Stimulated activated CD4-positive, alpha-beta T cell treated with anti-CD3 and anti-CD28 coated beads, Interleukin-15, amount 100 ng/mL, for 48 hours (primary cell): ENCODE measurements around the gene APMAP.

Source experiments
- DNase-seq, 2 donors: peaks; one replicate each; pipeline ENCODE4 v3.0.0-alpha.2; 2020; ENCODE audit warnings: low read depth in 2 of 2

APMAP gene

GRCh38 chr20:24987873-24988835 is 4.4 kb downstream of the APMAP start:
- no peak for DNase-seq

GRCh38 chr20:24987244-24987643 is 5.3 kb downstream of the APMAP start:
- DNase-seq = no peak

GRCh38 chr20:24986436-24987015 is 6.0 kb downstream of the APMAP start:
- no peak for DNase-seq

DNA sequence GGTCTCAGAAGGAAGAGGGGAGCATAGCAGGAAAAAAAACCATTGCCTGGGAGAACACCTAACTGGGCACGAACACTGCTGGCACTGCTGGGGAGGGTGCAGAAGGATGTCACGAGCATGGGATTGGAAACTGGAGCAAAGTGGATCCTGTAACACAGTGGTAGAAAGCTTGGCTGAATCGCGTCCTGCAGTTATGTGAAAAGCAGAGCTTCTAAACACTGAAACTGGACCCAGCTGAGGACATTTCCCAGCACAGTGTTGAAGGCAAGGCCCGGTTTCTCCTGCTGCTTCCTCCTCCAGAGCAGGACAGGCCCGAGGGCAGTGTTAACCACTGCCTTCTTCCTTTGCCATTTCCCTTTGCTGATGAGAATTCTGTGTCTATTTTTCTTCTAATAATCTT is 6.7 kb downstream of the APMAP start:
- no peak for DNase-seq

- no peak for DNase-seq
Observed at GRCh38 chr20:24984961-24985640, 7.5 kb downstream of the APMAP start.

DNA sequence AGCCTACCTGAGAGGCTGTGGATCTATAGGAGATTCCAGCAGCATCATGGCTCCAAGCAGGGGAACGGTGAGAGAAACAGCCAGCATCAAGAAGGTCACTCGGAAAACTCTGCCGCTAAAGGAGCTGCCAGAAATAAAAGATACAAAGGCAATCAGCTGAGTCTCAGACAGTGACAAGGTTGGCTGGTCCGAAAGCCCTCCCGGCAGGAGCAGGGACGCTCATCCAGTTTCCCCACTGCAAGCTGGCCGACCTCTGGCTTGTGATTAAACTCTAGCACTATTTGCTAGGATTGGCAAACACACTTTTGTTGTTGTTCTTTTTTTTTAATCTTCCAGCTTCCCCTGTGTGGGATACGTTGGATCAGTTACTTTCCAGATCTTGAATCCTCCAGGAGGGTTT is 8.7 kb downstream of the APMAP start:
- no peak for DNase-seq

DNA sequence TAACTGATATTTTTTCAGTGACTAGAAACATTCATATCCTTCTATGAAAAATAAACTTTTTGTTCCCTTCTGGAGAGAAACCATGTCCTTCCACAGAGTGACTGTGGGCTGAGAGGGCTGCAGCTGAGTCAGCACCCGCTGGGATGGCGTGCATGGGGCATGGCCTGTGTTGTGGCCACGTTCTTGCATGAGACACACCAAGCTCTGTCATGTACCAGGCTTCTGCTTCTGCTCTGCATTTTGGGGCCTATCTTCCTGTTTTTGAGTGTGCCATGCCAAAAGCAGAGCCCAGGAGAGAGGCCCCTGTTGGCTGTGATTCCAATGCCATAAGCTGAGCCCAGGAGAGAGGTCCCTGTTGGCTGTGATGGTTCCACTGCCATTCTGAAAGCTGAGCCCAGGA is 10.8 kb downstream of the APMAP start:
- DNase-seq = no peak

DNA sequence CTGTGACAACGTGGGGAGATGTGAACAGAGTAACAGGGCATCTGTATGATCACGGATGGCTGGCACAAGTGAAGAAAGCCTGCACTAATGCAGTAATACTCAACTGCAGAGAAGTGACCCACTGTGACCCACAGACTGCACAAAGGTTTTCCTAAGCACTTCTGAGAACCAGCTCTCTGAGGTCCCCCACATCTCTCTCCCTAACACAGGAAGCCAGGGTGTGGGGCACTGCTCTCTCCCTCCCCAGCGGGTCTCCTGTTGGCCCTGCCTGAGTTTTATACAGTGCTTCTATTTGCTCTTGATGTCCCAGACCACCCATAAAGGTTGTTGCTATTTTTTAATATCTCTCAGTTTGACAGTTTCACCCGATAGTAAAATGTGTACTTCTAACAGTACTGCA is 11.3 kb downstream of the APMAP start:
- DNase-seq = no peak

DNA sequence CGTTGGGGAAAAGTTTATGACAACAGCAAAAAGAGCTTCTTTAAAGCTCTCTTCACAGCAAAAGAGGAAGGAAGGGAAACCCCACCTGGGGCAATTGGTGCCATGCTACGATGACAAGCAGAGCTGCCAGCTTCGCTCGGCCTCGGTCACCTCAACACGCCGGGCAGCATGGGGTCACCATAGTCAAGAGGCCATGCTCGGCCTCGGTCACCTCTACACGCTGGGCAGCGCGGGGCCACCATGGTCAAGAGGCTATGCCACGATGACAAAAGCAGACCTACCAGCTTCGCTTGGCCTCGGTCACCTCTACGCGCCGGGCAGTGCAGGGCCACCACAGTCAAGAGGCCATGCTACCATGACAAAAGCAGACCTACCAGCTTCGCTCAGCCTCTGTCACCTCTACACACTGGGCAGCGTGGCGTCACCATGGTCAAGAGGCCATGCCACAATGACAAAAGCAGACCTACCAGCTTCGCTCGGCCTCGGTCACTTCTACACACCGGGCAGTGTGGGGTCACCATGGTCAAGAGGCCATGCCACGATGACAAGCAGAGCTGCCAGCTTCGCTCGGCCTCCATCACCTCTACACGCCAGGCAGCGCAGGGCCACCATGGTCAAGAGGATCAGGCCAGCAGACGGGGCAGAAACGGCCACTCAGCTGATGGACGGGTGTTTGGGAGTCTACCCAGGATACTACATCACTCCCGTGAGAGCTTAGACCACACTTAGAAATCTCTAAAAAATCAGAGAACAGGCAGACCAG is 12.1 kb downstream of the APMAP start:
- no peak for DNase-seq

DNA sequence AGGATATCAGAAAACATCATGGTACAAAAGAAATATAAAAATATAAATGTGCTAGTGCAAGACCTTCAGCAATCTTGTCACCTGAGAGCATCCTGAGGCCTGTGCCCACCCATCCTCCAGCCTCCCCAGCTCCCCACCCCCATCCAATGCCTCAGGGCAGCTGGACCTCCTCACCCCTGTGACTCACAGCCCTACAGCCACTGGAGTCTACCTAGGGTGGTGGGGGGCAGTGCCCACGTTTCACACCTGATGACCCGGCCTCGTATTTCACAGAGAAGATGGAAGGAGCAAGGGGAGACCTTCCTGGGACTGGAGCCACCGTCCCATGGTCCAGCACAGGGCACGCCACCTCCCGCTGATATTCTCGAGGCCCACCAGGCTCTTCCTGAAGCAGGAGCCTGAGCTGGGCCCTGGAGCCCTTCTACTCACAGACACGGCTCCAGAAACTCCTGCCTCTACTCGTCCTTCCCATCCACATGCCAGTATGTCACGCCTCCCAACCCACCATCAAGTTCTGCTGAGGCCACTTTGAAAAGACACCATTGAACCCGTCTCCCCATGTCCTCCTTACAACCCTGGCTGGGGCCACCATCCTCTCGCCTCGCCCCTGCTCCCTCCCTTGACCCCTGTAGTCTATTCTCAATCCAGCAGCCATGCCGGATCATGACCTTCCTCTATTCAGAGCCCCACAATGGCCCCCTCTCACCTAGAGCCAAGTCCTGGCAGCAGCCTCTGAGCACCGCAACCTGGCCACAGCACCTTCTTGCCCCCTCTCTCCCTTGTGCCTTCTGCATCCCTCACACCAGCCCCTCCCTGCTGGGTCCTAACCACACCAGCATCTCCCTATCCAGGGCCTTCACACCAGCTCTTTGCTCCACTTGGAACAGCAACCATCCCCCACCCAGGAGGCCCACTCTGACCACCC is 13.3 kb downstream of the APMAP start:
- DNase-seq = no peak

GRCh38 chr20:24978513-24978912 is 14.0 kb downstream of the APMAP start:
- no peak for DNase-seq

- DNase-seq = no peak
Observed at GRCh38 chr20:24977797-24978196, 14.8 kb downstream of the APMAP start.

- DNase-seq = no peak
Observed at GRCh38 chr20:24977336-24977735, 15.2 kb downstream of the APMAP start.

GRCh38 chr20:24972341-24972740 is 20.2 kb downstream of the APMAP start:
- no peak for DNase-seq

- DNase-seq = no peak
Observed at GRCh38 chr20:24971376-24972101, 21.0 kb downstream of the APMAP start.

DNA sequence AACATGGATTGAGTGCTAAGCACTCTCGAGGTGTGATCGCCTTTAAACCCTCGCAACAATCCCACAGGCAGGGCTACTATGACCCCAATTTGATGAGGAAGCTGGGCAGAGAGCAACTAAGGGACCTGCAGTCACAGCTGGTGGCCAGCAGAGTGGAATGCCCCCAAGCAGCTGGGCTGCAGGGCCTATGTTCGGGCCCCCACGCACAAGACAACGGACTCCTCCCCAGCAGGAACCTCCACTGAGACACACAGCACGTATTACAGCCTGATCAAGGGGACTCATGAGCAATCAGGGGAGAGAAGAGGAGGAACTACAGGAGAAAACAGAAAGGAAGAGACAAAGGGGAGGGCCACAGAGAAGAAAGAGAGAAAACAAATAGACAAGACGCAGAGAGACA is 21.8 kb downstream of the APMAP start:
- DNase-seq = no peak

- no peak for DNase-seq
Observed at GRCh38 chr20:24970030-24970553, 22.5 kb downstream of the APMAP start.

GRCh38 chr20:24969186-24970029 is 23.1 kb downstream of the APMAP start:
- no peak for DNase-seq

GRCh38 chr20:24968278-24968800 is 24.2 kb downstream of the APMAP start:
- no peak for DNase-seq
